CD14-positive monocyte (primary cell): Measurements from ENCODE around the gene ABHD16B. TPM values are rescaled to one million over a fixed set of nuclear protein-coding genes. Genes with fewer than 3 reads are reported as not detected.

Experiments used
- DNase-seq, 3 donors: peaks; one replicate each; pipeline ENCODE4 v3.0.0-alpha.2; 2011 to 2022
- H2AFZ ChIP-seq: 2 replicates; pipeline ENCODE4 v1.6.0; 2012; ENCODE audit warnings: mild to moderate bottlenecking, low read depth, low read length, inconsistent platforms; ENCODE audit not compliant: insufficient read depth, poor library complexity, severe bottlenecking
- H3K27ac ChIP-seq, 2 donors: 1 replicate in 1 of 2; 2 replicates in 1 of 2; pipeline ENCODE4 v1.5.1; 2012 to 2013; ENCODE audit warnings: low read length in 2 of 2, control low read depth in 1 of 2, inconsistent platforms in 1 of 2, low read depth in 1 of 2, mild to moderate bottlenecking in 1 of 2
- H3K27me3 ChIP-seq, 2 donors: one replicate each; pipeline versions ENCODE4 v1.6.0 to v1.6.1; 2011 to 2013; ENCODE audit warnings: low read length in 2 of 2; ENCODE audit not compliant: control insufficient read depth in 2 of 2, insufficient read depth in 2 of 2
- H3K36me3 ChIP-seq, 2 donors: replicated peaks in 1 of 2; 1 replicate in 1 of 2; 2 replicates in 1 of 2; pipeline versions ENCODE4 v1.5.1 to v1.6.1; 2012 to 2013; ENCODE audit warnings: low read length in 2 of 2, control low read depth in 1 of 2, inconsistent platforms in 1 of 2, mild to moderate bottlenecking in 1 of 2; ENCODE audit not compliant: insufficient read depth in 2 of 2, control insufficient read depth in 1 of 2
- H3K4me1 ChIP-seq, 2 donors: 1 replicate in 1 of 2; 2 replicates in 1 of 2; pipeline versions ENCODE4 v1.5.1 to v1.6.1; 2012 to 2013; ENCODE audit warnings: low read length in 2 of 2, control low read depth in 1 of 2, inconsistent platforms in 1 of 2, mild to moderate bottlenecking in 1 of 2, moderate library complexity in 1 of 2; ENCODE audit not compliant: insufficient read depth in 2 of 2, control insufficient read depth in 1 of 2
- H3K4me2 ChIP-seq: replicated peaks from 2 replicates; pipeline ENCODE3; 2012; ENCODE audit warnings: low read length, moderate library complexity, mild to moderate bottlenecking; ENCODE audit not compliant: poor library complexity, severe bottlenecking; ENCODE audit errors: extremely low read depth
- H3K4me3 ChIP-seq, 3 experiments: fragments of 200-600 bp in 1 of 3; sonication (generic) in 1 of 3; replicated peaks in 1 of 3; 1 replicate in 2 of 3; 2 replicates in 1 of 3; pipeline ENCODE4 v1.5.1; 2011 to 2013; ENCODE audit warnings: low read length in 3 of 3, mild to moderate bottlenecking in 3 of 3, control low read depth in 2 of 3, low read depth in 2 of 3, inconsistent platforms in 1 of 3, moderate library complexity in 1 of 3
- H3K79me2 ChIP-seq: 2 replicates; pipeline ENCODE4 v1.6.0; 2012; ENCODE audit warnings: mild to moderate bottlenecking, control low read depth, inconsistent platforms, low read length, moderate library complexity; ENCODE audit not compliant: insufficient read depth
- H3K9ac ChIP-seq: 2 replicates; pipeline ENCODE4 v1.6.0; 2017; ENCODE audit warnings: low read length, mild to moderate bottlenecking; ENCODE audit not compliant: insufficient read depth, poor library complexity, severe bottlenecking
- H3K9me3 ChIP-seq, 2 donors: replicated peaks in 1 of 2; 1 replicate in 1 of 2; 2 replicates in 1 of 2; pipeline versions ENCODE4 v1.5.1 to v1.6.1; 2012 to 2013; ENCODE audit warnings: low read length in 2 of 2, control low read depth in 1 of 2; ENCODE audit not compliant: control insufficient read depth in 1 of 2, insufficient read depth in 1 of 2
- H4K20me1 ChIP-seq: 2 replicates; pipeline ENCODE4 v1.6.0; 2012; ENCODE audit warnings: mild to moderate bottlenecking, low read length, control low read depth, moderate library complexity; ENCODE audit not compliant: insufficient read depth
- H3K27ac Mint-ChIP-seq, 7 donors: one replicate each; pipeline ENCODE4 v1.8.0; 2020; ENCODE audit warnings: mild to moderate bottlenecking in 7 of 7, mixed read lengths in 7 of 7, moderate library complexity in 6 of 7, inconsistent platforms in 2 of 7
- H3K27me3 Mint-ChIP-seq, 3 donors: one replicate each; pipeline ENCODE4 v1.8.0; 2021 to 2022; ENCODE audit warnings: low read depth in 3 of 3, mild to moderate bottlenecking in 3 of 3, mixed read lengths in 3 of 3, moderate library complexity in 3 of 3, inconsistent platforms in 1 of 3
- H3K36me3 Mint-ChIP-seq, 2 donors: one replicate each; pipeline ENCODE4 v1.8.0; 2020; ENCODE audit warnings: mixed read lengths in 2 of 2, inconsistent platforms in 1 of 2, mild to moderate bottlenecking in 1 of 2
- H3K4me1 Mint-ChIP-seq: one replicate; pipeline ENCODE4 v1.8.0; 2020; ENCODE audit warnings: mild to moderate bottlenecking, mixed read lengths
- H3K4me3 Mint-ChIP-seq, 2 donors: one replicate each; pipeline ENCODE4 v1.8.0; 2020; ENCODE audit warnings: mild to moderate bottlenecking in 2 of 2, mixed read lengths in 2 of 2, moderate library complexity in 1 of 2
- H3K9me3 Mint-ChIP-seq, 7 donors: one replicate each; pipeline ENCODE4 v1.8.0; 2020 to 2022; ENCODE audit warnings: mixed read lengths in 7 of 7, mild to moderate bottlenecking in 6 of 7, moderate library complexity in 6 of 7, inconsistent platforms in 2 of 7
- WGBS: methylation state at CpG from one replicate; pipeline ENCODE4 v1.1.5; 2013; ENCODE audit warnings: missing lambda C conversion rate; ENCODE audit not compliant: insufficient coverage; 5-methylcytosine and 5-hydroxymethylcytosine counted together
- intact Hi-C, 2 donors: fragments of 100-400 bp; cut with micrococcal nuclease; formaldehyde crosslinking; loops; one replicate each; pipeline versions ENCODE4 v1.15.0 to v1.15.1; 2023
- polyA minus RNA-seq: library from RNA; depleted of rRNA, polyadenylated mRNA; stranded (reverse); fragments of >200 nt; gene quantifications from 2 replicates; pipeline ENCODE4 v1.2.3, GENCODE V29; 2012
- polyA plus RNA-seq, 3 donors: library from polyadenylated mRNA; depleted of rRNA in 1 of 3; unstranded in 2 of 3; stranded (reverse) in 1 of 3; fragments of 300-500 nt in 2 of 3; fragments of >200 nt in 1 of 3; fragmentation: Illumina TruSeq in 2 of 3; gene quantifications; 1 replicate in 2 of 3; 2 replicates in 1 of 3; pipeline ENCODE4 v1.2.3, GENCODE V29; 2012 to 2021
- total RNA-seq, 12 experiments: library from RNA in 1 of 12; stranded (reverse) in 1 of 12; fragments of 120-200 nt in 1 of 12; gene quantifications; one replicate each; pipeline ENCODE4 v1.2.4 and lab custom pipeline; 2013 to 2026; ENCODE audit warnings: mixed read lengths in 6 of 12, inconsistent platforms in 1 of 12
- TF ChIP-seq, protein P1 (sequence below): fragments of 200-600 bp; IDR thresholded peaks from one replicate; pipeline ENCODE4 v1.8.0; 2022; ENCODE audit warnings: antibody characterized with exemption, mild to moderate bottlenecking

The ABHD16B gene
- total RNA-seq (2013) = 0.04 TPM
- polyA plus RNA-seq (not detected), polyA minus RNA-seq (not detected in 2 replicates), total RNA-seq (lab: John Stamatoyannopoulos, UW) (0 to 0.41 (median 0) reads per million in 11 experiments)

DNA sequence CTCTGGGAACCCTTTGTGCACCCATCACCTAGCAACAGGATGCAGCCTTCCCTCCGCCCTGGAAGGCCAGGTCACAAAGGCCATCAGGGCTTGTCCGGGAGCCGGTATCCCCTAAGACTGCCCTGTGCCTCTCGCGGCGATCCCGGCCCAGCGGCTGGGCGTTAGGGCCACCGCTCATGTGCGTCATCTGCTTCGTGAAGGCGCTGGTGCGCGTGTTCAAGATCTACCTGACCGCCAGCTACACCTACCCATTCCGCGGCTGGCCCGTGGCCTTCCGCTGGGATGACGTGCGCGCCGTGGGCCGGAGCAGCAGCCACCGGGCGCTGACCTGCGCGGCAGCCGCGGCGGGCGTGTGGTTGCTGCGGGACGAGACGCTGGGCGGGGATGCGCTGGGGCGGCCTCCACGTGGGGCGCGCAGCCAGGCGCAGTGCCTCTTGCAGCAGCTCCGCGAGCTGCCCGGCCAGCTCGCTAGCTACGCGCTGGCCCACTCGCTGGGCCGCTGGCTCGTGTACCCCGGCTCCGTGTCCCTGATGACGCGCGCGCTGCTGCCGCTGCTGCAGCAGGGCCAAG is at the start of gene ABHD16B:
TSS of gene ABHD16B (plus strand) at position 134 of the 570 bp plus-strand sequence. CDS start at position 177, 43 bp downstream.
- peaks cover 5 to 10% of the 10 kb centered on the region in 2 donors for H3K36me3 ChIP-seq
- H4K20me1 ChIP-seq = peaks cover 7% of the 10 kb centered on the region
- Mint-ChIP-seq H3K36me3 (peaks cover 7 to 34% of the 10 kb centered on the region in 2 donors), H3K4me1 (peaks cover 60% of the 10 kb centered on the region), H3K27me3 (peaks cover 7 to 25% (median 20%) of the 10 kb centered on the region in 3 donors), H3K4me3 (peak within 1 kb of the TSS; percentile 50 to 77), H3K9me3 (no peaks in the 10 kb centered on the region), H3K27ac (peak within 1 kb of the TSS; percentile 79 to 92 (median 89))
- peak within 1 kb of the TSS; percentile 55 for H2AFZ ChIP-seq
- H3K79me2 ChIP-seq = peaks cover 38% of the 10 kb centered on the region
- peak within 1 kb of the TSS in 1 of 3 experiments; percentile 63 for H3K4me3 ChIP-seq
- peak within 1 kb of the TSS; percentile 51 to 70 for H3K27ac ChIP-seq
- DNase-seq = no peak
- no peak within 1 kb of the TSS for H3K9ac ChIP-seq
- H3K27me3 ChIP-seq = peaks cover 0 to 3% of the 10 kb centered on the region in 2 donors
- peaks cover 70 to 85% of the 10 kb centered on the region in 2 donors for H3K4me1 ChIP-seq
- TF ChIP-seq, protein P1, sequence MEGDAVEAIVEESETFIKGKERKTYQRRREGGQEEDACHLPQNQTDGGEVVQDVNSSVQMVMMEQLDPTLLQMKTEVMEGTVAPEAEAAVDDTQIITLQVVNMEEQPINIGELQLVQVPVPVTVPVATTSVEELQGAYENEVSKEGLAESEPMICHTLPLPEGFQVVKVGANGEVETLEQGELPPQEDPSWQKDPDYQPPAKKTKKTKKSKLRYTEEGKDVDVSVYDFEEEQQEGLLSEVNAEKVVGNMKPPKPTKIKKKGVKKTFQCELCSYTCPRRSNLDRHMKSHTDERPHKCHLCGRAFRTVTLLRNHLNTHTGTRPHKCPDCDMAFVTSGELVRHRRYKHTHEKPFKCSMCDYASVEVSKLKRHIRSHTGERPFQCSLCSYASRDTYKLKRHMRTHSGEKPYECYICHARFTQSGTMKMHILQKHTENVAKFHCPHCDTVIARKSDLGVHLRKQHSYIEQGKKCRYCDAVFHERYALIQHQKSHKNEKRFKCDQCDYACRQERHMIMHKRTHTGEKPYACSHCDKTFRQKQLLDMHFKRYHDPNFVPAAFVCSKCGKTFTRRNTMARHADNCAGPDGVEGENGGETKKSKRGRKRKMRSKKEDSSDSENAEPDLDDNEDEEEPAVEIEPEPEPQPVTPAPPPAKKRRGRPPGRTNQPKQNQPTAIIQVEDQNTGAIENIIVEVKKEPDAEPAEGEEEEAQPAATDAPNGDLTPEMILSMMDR = no peak
- H3K9me3 ChIP-seq = no peaks in the 10 kb centered on the region
- intact Hi-C loops = loop anchor here (2.0 to 10.0 kb wide), 4 partner anchors 15 to 327 kb away; partner anchors contain the start of gene PTK6 (in 1 of the 2)
- WGBS = 95% methylated on average over 59 of the region's 59 CpGs
- peak within 1 kb of the TSS; percentile 63 for H3K4me2 ChIP-seq

DNA sequence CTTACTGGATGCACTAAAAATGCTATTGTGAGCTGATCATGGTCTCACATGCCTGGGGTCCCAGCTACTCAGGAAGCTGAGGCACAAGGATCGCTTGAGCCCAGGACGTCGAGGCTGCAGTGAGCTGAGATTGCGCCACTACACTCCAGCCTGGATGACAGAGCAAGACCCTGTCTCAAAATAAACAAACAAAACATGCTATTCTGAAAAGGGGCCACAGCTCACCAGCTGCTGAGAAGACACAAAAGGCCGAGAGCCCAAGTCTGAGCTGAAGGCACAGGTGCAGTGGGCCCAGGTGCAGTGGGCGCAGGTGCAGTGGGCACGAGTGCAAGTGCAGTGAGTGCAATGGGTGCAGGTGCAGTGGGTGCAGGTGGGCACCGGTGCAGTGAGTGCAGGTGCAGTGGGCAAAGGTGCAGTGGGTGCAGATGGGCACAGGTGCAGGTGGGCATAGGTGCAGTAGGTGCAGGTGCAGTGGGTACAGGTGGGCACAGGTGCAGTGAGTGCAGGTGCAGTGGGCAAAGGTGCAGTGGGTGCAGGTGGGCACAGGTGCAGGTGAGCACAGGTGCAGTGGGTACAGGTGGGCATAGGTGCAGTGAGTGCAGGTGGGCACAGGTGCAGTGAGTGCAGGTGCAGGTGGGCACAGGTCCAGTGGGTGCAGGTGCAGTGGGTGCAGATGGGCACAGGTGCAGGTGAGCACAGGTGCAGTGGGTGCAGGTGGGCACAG is 46.2 kb upstream of the ABHD16B start:
- no peaks in the 10 kb centered on the region for H3K36me3 ChIP-seq
- TF ChIP-seq, protein P1 = no peak
- H3K27ac Mint-ChIP-seq = peak overlapping the region in 3 of 7 donors; percentile 71 to 85 (median 75)
- H3K9me3 Mint-ChIP-seq = peaks cover 0 to 3% (median 0%) of the 10 kb centered on the region in 7 donors
- no peak overlapping the region for H3K27ac ChIP-seq
- peak overlapping the region in 1 of 2 donors; percentile 3 for H3K4me3 Mint-ChIP-seq
- H3K27me3 ChIP-seq = no peaks in the 10 kb centered on the region
- H3K79me2 ChIP-seq = no peaks in the 10 kb centered on the region
- H3K4me1 ChIP-seq = no peaks in the 10 kb centered on the region
- H3K4me3 ChIP-seq = no peak overlapping the region
- intact Hi-C loops = no loop called here
- H3K36me3 Mint-ChIP-seq = no peaks in the 10 kb centered on the region
- peaks cover 8 to 22% (median 12%) of the 10 kb centered on the region in 3 donors for H3K27me3 Mint-ChIP-seq
- WGBS = 63% methylated on average over 7 of the region's 8 CpGs
- H3K9ac ChIP-seq = no peak overlapping the region
- H3K9me3 ChIP-seq = no peaks in the 10 kb centered on the region
- H3K4me1 Mint-ChIP-seq = peaks cover 3% of the 10 kb centered on the region
- no peak for DNase-seq
- peaks cover 8% of the 10 kb centered on the region for H4K20me1 ChIP-seq
- H2AFZ ChIP-seq = no peak overlapping the region
- no peak overlapping the region for H3K4me2 ChIP-seq
